Kidney epithelial cell (primary cell): ENCODE measurements around the gene SLC13A2. TPM values are rescaled to one million over a fixed set of nuclear protein-coding genes. Genes with fewer than 3 reads are reported as not detected.

Experiments used
- DNase-seq: peaks from one replicate; pipeline ENCODE4 v3.0.0-alpha.2; 2010; ENCODE audit warnings: low read depth
- H3K27me3 ChIP-seq: 2 replicates; pipeline ENCODE4 v1.6.0; 2011; ENCODE audit warnings: low read length; ENCODE audit not compliant: control insufficient read depth, insufficient read depth
- H3K36me3 ChIP-seq: 2 replicates; pipeline ENCODE4 v1.5.1; 2011; ENCODE audit warnings: low read length; ENCODE audit not compliant: control insufficient read depth, insufficient read depth
- H3K4me3 ChIP-seq: 2 replicates; pipeline ENCODE4 v1.5.1; 2011; ENCODE audit warnings: low read depth, mild to moderate bottlenecking, control low read depth, low read length
- total RNA-seq: library from RNA; depleted of rRNA; stranded (reverse); fragments of >200 nt; gene quantifications from 2 replicates; pipeline ENCODE4 v1.2.3, GENCODE V29; 2015
- TF ChIP-seq, protein P1 (sequence below): IDR thresholded peaks from 2 replicates; pipeline ENCODE4 v1.5.1; 2011; ENCODE audit warnings: mild to moderate bottlenecking, moderate library complexity, low read length, control low read depth, inconsistent platforms; ENCODE audit not compliant: insufficient read depth, poor library complexity, severe bottlenecking

SLC13A2 gene
- total RNA-seq, 1 donor from 2014 or later: not detected

DNA sequence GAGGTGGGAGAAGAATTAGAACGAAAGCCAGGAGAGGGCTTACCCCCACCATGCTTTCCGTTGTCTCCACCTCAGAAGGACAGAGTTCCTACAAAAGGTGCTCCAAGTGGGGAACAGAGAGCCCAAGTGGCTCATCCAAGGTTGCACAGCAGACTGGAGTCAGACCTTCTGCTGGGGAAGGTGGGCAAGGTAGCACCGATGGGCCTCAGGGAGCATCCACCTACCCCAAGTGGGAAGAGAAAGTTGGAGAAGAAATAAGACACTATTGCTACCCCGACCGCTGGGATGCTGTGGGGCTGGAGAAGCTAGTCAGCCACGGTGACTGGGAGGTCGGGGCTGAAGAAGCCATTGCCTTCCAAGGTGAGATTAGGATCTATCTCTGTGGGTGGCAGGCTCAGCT, 57.5 kb downstream of the SLC13A2 start:
- H3K27me3 ChIP-seq: peaks cover 14% of the 10 kb centered on the region
- H3K36me3 ChIP-seq: no peaks in the 10 kb centered on the region
- no peak for DNase-seq
- TF ChIP-seq, protein P1, sequence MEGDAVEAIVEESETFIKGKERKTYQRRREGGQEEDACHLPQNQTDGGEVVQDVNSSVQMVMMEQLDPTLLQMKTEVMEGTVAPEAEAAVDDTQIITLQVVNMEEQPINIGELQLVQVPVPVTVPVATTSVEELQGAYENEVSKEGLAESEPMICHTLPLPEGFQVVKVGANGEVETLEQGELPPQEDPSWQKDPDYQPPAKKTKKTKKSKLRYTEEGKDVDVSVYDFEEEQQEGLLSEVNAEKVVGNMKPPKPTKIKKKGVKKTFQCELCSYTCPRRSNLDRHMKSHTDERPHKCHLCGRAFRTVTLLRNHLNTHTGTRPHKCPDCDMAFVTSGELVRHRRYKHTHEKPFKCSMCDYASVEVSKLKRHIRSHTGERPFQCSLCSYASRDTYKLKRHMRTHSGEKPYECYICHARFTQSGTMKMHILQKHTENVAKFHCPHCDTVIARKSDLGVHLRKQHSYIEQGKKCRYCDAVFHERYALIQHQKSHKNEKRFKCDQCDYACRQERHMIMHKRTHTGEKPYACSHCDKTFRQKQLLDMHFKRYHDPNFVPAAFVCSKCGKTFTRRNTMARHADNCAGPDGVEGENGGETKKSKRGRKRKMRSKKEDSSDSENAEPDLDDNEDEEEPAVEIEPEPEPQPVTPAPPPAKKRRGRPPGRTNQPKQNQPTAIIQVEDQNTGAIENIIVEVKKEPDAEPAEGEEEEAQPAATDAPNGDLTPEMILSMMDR: no peak
- H3K4me3 ChIP-seq: no peak overlapping the region

DNA sequence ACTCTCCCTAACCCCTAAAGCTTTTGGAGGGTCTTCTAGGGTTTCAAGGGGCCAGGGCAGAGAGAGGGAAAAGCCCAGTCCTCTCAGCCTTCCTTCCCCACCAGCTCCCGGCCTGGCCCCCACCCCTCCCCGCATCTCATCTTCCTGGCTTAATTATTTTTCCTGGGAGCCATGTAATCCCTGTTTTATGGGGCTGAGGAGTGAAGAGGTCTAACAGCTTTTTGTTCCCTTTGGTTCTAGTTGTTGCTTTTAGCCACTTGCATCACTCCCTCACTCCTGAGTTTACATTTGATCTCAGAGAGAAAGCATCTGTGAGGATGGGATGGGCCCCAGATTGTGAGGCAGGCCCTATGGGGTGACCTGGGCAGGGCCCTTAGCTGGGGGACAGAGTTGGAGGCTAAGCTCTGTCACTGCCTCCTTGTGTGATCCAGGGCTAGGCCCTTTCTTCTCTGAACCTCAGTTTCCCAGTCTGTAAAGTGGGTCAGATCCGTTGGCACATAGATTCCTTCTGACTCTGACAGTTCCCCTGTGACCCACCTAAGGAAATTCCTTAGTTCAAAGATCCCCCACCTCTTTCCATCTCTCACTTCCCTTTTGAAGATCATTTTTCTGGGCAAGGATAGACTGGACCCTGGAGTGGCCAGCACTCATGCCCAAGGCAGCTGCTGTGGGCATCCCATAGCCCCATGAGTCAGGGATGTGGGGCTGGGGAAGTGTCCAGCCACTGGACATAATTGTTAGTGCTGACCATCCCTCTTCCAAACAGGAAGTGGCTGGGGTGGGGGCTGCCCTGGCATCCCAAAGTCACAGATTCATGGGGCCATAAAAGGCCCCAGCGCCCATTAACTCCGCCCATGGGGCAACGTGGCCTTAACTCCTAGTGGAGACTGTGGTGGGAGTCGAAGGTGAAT, 58.9 kb downstream of the SLC13A2 start:
- TF ChIP-seq, protein P1: no peak
- no peaks in the 10 kb centered on the region for H3K36me3 ChIP-seq
- no peak for DNase-seq
- peaks cover 16% of the 10 kb centered on the region for H3K27me3 ChIP-seq
- no peak overlapping the region for H3K4me3 ChIP-seq

DNA sequence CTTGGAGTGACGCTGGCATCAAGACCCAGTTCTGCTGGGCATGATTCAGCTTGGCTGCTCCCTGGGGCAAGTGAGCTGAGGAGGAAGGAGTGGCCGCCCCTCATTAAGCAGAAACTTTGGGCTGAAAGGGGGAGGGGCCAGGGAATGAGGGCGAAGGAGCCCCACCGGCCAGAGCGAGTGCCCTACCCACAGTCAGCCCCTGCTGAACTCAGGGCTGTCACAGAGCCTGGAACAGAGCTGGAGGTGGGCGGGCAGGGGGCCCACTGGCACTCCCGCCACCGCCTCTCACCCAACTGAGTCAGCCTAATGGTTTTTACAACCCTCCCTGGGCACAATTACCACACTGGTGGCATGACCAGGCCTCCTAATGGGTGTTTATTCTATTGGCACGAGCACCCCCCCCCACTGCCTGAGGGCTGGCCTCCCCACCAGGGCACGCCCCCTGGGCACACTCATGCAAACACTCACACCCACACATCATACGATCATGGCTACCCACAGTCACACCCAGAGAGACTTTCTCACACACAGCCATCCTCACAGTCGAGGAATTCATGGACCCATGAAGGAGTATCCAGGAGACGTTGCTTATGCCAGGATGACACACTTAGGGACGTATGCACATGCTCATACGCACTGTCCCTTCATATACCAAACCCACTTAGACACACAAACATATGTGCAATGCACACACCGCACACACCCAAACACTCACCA, 59.8 kb downstream of the SLC13A2 start:
- no peak overlapping the region for H3K4me3 ChIP-seq
- no peak for DNase-seq
- TF ChIP-seq, protein P1: no peak
- no peaks in the 10 kb centered on the region for H3K36me3 ChIP-seq
- H3K27me3 ChIP-seq: peaks cover 23% of the 10 kb centered on the region

DNA sequence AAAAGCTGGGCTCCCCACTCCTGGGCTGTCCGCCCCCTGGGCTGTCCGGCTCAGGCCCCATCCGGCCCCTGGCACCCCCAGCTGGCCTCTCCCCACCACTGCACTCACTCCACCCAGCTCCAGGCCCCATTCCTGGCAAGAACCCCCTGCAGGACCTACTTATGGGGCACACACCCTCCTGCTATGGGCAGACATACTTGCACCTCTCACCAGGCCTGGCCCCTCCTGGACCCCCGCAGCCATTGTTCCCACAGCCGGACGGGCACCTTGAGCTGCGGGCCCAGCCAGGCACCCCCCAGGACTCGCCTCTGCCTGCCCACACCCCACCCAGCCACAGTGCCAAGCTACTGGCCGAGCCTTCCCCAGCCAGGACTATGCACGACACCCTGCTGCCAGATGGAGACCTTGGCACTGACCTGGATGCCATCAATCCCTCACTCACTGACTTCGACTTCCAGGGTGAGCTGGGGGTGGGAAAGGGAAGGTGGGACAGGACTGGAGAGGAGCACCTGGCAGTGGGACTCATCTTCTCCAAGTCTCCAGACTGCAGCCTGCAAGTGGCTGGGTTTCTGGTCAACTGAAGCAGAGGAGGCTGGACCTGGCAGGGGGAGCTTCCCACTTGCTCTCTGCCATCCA, 61.4 kb downstream of the SLC13A2 start:
- Histone ChIP-seq H3K36me3 (no peaks in the 10 kb centered on the region), H3K4me3 (no peak overlapping the region), H3K27me3 (peaks cover 23% of the 10 kb centered on the region)
- TF ChIP-seq, protein P1: no peak
- DNase-seq: no peak

DNA sequence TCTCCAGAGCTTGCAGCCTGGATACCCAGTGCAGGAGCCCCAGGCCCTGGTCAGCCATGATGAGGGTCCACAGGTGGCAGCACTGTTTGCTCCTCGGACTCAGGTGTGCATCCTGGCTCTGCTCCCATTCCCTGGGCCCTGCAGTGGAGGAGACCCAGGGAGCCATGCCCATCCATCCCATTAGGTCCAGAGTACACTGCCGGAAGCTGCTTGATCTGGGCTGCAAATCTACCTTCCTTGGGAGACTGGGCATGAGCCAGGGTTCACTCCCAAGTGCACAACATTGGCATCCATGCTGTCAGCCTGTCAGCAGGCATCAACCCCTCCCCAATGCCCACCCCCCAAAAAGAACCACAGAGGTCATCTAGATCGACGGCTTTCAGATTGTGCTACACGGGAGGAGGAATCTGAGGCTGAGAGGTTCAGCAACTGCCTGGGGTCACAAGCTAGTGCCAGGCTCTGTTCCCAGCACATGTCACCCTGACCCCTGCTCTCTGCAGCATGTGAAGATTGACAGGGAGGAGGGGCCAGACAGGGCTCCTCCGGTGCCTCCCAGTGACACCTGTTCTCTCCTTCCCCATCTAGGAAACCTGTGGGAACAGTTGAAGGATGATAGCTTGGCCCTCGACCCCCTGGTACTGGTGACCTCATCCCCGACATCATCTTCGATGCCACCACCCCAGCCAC, 63.2 kb downstream of the SLC13A2 start:
- Histone ChIP-seq H3K4me3 (no peak overlapping the region), H3K36me3 (no peaks in the 10 kb centered on the region), H3K27me3 (peaks cover 15% of the 10 kb centered on the region)
- TF ChIP-seq, protein P1: no peak
- no peak for DNase-seq
